ENCODE data around the gene APPBP2. TPM values are rescaled to one million over a fixed set of nuclear protein-coding genes. Genes with fewer than 3 reads are reported as not detected.
"Not testable (repeated sequence)": the region's sequence is repeated elsewhere in the genome, so short reads cannot be mapped to it uniquely, and the experiment has no call there.

Gene APPBP2
- total RNA-seq, 1 donor from 2014 or later, result 26.0 TPM

DNA sequence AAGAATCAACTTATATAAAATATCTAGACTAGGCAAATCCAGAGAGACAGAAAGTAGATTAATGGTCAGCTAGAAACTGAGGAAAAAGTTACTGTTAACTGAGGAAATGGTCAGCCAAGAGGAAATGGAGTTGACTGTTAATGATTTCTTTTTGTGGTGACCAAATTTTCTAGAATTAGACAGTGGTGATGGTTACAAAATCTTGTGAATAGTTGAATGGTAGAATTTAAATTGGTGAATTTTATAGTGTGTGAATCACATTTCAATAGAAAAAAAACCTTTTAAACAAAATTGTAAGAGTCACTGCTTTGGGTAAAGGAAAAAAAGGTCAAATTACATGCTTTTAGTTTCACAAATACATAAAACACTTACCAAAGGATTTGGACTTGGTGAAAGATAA, 30.0 kb downstream of the APPBP2 start:
- no peak for DNase-seq (ENCODE audit: low read depth, low spot score)

DNA sequence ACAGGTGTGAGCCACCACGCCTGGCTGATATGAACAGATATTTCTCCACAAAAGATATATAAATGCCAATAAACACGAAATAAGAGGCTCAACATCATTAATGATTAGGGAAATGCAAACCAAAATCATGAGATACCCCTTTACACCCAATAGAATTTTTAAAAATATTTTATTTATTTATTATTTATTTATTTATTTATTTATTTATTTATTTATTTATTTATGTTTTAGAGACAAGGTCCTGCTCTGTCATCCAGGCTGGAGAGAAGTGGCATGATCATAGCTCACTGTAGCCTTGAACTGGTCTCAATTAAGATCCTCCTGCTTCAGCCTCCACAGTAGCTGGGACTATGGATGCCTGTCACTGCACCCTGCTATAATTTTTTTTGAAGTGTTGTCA, 30.8 kb downstream of the APPBP2 start:
- no peak for DNase-seq (ENCODE audit: low read depth, low spot score)

GRCh38 chr17:60493847-60494321, 32.2 kb downstream of the APPBP2 start:
- no peak for DNase-seq (ENCODE audit: low read depth, low spot score)

DNA sequence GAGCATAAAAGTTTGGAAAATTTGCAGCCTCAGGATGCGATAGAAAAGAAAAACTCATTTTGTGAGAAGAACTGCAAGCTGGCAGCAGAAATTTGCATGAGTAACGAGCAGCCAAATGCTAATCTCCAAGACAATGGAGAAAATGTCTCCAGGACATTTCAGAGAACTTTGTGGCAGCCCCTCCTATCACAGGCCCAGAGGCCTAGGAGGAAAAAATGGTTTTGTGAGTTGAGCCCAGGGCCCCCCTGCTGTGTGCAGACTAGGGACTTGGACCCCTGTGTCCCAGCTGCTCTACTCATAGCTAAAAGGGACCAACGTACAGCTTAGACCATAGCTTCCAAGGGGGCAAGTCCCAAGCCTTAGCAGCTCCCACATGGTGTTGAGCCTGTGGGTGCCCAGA, 34.3 kb downstream of the APPBP2 start:
- DNase-seq (ENCODE audit: low read depth, low spot score), result no peak

DNA sequence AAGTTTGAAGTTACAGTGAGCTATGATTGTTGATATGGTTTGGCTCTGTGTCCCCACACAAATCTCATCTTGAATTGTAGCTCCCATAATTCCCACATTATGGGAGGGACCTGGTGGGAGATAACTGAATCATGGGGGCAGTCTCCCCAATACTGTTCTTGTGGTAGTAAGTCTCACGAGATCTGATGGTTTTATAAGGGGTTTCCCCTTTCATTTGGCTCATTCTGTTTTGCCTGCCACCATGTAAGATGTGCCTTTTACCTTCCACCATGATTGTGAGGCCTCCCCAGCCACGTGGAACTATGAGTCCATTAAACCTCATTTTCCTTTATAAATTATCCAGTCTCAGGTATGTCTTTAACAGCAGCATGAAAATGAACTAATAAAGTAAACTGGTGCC, 35.4 kb downstream of the APPBP2 start:
- not testable (repeated sequence) for DNase-seq (ENCODE audit: low read depth, low spot score)

DNA sequence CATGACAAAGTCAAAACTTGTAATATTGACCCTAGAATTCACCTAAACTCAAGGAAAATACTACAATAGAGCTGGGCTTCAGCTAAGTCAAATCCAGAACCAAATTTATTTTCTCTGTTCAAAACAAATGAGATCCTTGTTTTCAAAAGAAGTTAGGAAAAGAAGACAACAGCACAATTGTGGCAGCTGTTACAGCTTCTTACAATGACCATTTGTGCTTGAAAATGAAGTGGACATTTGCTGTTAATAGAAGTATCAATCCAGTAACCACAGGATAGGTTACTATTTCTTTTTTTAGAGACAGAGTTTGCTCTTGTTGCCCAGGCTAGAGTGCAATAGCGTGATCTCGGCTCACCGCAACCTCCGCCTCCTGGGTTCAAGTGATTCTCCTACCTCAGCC, 44.4 kb downstream of the APPBP2 start:
- no peak for DNase-seq (ENCODE audit: low read depth, low spot score)

- DNase-seq (ENCODE audit: low read depth, low spot score), result no peak
These were observed 52.3 kb downstream of the APPBP2 start for GRCh38 chr17:60473788-60474187.

- DNase-seq (ENCODE audit: low read depth, low spot score), result no peak
These were observed 53.6 kb downstream of the APPBP2 start for GRCh38 chr17:60472449-60472848.

DNA sequence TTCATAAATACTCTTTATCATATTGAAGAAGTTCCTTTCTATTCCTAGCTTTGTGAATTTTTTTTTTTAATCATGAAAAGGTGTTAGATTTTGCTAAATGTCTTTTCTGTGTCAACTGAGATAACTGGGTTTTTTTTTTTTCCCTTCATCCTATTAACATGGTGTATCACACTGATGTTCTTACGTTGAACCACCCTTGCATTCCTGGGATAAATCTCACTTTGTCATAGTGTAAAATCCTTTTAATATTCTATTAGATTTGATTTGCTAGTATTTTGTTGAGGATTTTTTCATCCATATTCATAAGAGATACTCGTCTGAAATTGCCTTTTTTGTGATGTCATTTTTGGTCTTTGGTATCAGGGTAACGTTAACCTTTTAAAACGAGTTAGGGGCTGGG, 54.6 kb downstream of the APPBP2 start:
- DNase-seq (ENCODE audit: low read depth, low spot score), result no peak

GRCh38 chr17:60468371-60468770, 57.7 kb downstream of the APPBP2 start:
- peak; percentile 67 for DNase-seq (ENCODE audit: low read depth, low spot score)

- no peak for DNase-seq (ENCODE audit: low read depth, low spot score)
These were observed 61.7 kb downstream of the APPBP2 start for GRCh38 chr17:60464343-60464742.

DNA sequence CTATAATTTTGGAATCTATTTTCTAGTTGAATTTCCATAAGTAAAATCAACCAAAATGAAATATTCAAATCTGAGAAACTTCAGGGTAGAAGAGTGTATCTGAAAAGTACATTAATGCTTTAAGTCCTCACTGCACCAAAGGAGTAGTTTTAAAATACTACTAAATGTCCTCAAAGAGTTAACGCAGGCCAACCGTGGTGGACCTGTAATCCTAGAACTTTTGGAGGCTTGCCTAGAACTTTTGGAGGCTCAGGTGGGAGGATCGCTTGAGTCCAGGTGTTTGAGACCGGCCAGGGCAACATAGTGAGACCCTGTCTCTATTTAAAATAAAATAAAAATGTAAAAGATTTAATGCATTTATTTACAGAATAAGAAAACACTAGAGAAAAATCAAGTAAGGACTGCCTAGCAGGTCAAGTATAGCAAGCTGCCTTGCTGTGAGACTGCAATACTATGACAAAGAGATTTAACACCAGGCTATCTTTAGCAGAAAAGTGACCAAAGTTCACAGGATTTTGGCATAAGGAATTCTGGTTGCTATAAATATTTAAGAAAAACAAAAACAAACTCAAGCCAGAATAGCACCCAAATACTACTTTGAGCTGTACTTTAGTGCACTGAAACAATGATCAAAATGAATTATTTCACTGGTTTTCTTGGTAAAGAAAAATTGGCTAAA, 62.7 kb downstream of the APPBP2 start:
- DNase-seq (ENCODE audit: low read depth, low spot score), result no peak

DNA sequence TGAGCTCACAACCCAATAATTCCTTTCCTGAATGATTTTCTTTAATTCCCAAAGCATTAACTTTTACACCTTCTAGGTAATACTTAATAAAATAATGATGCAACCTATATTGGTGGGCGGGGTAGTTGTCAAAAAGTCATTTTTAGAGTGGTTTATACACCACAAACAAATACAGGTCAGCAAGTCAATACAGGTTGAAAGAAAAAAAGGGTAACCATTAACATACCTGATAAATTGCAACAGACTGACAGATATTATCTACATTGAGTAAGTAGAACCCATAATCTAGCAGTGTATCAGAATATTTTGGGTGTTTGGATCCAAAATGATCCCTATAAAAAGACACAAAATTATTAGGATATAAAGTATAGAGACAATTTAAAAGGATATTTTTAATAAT, 64.5 kb downstream of the APPBP2 start:
- DNase-seq (ENCODE audit: low read depth, low spot score), result no peak

GRCh38 chr17:60457148-60457547, 68.9 kb downstream of the APPBP2 start:
- DNase-seq (ENCODE audit: low read depth, low spot score), result no peak

DNA sequence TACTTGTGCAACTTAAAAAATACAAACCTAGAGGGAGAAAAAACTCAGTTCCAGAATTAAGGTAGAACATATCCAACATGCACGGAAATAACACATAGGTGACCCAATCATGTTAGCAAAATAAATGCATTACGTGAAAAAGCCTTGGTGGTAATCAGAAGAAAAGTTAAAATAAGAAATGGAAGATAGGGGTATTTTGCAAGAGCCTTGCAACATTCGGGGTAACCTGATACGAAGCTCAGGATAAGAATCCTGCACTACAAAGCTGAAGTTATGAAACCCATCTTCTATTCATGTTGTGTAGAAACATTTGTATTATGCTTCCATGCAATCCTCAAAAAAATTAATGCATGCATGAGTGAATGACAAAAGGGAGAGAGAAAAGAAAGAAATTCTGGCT, 70.7 kb downstream of the APPBP2 start:
- no peak for DNase-seq (ENCODE audit: low read depth, low spot score)

GRCh38 chr17:60451965-60452364, 74.1 kb downstream of the APPBP2 start:
- no peak for DNase-seq (ENCODE audit: low read depth, low spot score)

DNA sequence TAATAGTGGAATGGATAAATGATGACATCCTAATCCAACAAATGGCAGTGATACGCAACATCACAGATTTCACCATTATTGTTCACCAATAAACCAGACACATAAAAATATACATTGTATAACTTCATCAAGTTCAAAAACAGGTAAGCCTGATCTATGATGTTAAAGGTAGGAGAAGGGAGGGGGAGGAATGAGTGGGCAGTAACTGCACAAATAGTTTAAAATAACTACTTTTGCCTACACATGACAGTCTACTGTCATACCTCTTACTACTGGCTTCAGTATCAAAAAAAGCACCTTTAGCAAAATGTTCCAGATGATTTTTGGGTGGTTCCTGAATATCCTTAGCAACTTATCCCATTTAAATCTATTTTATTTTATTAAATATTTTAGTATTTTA, 75.0 kb downstream of the APPBP2 start:
- DNase-seq (ENCODE audit: low read depth, low spot score), result no peak

GRCh38 chr17:60447375-60447774, 78.7 kb downstream of the APPBP2 start:
- DNase-seq (ENCODE audit: low read depth, low spot score), result no peak

DNA sequence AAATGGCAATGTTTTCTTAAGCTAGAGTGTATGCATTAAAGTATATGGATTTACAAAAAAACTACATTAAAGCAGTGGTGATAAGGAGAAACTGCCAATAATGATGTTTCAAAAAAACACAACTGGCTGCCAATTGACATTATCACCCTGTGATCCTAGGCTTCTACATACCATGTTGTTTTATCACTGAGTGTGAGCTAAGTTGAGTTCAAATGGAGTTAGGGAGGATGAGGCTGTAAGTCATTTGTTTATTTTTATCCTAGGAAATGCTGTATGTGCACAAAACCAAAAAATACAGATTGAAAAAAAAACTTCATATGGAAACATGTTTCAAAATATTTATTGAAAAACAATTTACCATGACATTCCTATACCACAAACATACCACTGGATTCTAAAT, 80.9 kb downstream of the APPBP2 start:
- DNase-seq (ENCODE audit: low read depth, low spot score), result no peak

DNA sequence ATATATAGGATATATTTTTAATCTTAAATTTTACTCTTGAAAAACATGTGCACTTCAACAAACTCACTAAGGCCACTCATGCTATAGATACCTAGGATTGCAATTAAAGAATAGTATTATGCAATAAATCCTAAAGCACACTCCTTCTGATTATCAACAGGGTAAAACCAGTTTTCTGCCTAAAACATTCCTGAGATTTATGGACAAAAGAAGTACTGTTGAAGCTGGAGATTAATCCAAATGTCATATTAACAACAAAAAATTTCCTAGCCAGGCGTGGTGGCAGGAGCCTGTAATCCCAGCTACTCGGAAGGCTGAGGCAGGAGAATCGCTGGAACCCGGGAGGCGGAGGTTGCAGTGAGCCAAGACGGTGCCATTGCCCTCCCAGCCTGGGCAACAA, 82.3 kb downstream of the APPBP2 start:
- DNase-seq (ENCODE audit: low read depth, low spot score), result no peak

DNA sequence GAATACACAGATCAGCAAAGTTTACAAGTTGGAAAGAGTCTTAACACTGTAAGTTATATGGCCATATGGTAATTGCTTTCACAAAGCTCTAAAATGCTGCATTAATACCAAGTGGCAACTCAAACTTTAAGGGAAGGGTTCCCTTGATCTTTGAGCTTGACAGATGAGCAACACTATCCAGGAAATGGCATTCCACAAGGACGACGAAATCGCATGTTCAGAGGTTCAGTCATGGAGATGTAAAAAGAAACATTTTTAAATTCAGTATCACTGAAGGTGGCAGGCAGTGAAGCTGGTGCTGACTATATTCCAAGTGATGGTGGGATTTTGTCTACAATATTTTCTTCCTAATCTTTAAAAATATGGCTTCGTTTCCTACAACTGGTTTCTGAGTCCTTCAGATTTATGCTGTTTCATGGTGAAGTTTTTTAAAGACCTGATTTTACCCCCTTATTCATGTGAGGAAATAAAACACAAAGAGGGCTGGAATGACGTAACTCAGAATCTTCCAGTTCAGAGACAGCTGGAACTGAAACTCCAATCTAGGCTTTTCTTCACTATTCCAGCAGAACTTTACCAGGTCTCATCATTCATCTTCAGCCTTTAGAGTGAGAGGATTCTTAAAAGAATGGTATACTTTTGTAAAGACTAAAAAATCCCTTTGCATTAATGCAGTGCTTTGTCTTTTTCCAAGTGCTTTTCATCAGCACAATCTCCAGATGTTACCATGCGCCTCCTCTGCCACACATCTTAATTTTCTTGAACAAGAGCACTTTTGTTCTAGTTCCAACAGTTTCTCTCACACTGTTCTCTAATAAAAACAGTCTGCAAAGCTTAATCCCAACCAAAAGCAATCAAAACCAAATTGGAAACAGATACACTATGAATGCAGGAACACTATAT, 83.5 kb downstream of the APPBP2 start:
- DNase-seq (ENCODE audit: low read depth, low spot score), result no peak

DNA sequence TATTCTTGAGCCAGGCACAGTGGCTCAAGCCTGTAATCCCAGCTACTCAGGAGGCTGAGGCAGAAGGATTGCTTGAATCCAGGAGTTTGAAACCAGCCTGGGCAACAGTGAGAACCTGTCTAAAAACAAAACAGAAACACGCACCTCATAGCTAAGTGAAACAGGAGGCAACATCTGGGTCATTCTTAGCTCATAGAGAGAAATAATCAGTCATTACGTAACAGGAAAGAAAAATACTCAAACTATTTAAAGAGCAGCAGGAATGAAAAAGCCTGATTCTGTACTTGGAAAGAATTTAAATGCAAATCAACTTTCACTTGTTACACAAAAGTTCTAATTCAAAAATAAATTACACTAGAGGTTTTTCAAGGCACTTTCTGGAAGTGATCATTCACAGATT, 86.5 kb downstream of the APPBP2 start:
- no peak for DNase-seq (ENCODE audit: low read depth, low spot score)

DNA sequence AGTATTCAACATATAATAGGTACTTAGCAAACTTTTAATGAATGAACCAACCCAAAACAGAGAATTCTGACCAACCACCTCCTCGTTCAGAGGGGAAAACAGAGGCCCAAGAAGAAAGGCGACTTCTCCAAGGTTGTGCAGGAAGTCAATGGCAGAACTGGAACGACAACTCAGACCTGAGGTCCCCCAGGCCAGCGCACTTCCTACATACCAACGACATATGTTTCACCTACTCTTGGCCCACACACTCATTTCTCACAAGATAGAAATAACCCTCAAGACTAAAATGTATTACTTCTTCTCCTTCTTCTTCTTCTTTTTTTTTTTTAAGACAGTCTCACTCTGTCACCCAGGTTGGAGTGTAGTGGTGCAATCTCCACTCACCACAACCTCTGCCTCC, 89.4 kb downstream of the APPBP2 start:
- no peak for DNase-seq (ENCODE audit: low read depth, low spot score)
